Neural crest cell (in vitro differentiated cells): ENCODE measurements around the gene FGFR3. TPM values are rescaled to one million over a fixed set of nuclear protein-coding genes. Genes with fewer than 3 reads are reported as not detected.

Experiments used
- DNase-seq: peaks from one replicate; pipeline ENCODE4 v3.0.0; 2021; ENCODE audit warnings: low read depth, mixed read lengths, low spot score
- H3K27ac Mint-ChIP-seq: one replicate; pipeline ENCODE4 v1.8.0; 2021; ENCODE audit warnings: mild to moderate bottlenecking, mixed read lengths; ENCODE audit not compliant: unreplicated experiment
- H3K27me3 Mint-ChIP-seq: 2 replicates; pipeline ENCODE4 v1.8.0; 2021; ENCODE audit warnings: low read depth, mild to moderate bottlenecking, mixed read lengths
- H3K36me3 Mint-ChIP-seq: 2 replicates; pipeline ENCODE4 v1.8.0; 2021; ENCODE audit warnings: low read depth, mild to moderate bottlenecking, mixed read lengths
- H3K4me1 Mint-ChIP-seq: 2 replicates; pipeline ENCODE4 v1.8.0; 2021; ENCODE audit warnings: mixed read lengths
- H3K4me3 Mint-ChIP-seq: one replicate; pipeline ENCODE4 v1.8.0; 2021; ENCODE audit warnings: mild to moderate bottlenecking, mixed read lengths
- H3K9me3 Mint-ChIP-seq: 2 replicates; pipeline ENCODE4 v1.8.0; 2021; ENCODE audit warnings: mixed read lengths
- total RNA-seq: library from RNA; stranded (reverse); gene quantifications from 2 replicates; pipeline ENCODE4 v1.2.1, GENCODE V29; 2021
- TF ChIP-seq, protein P1 (sequence below): fragments of 200-600 bp; sonication (generic); conservative IDR thresholded peaks from 2 replicates; pipeline ENCODE4 v1.5.0; 2021; ENCODE audit warnings: antibody characterized with exemption, mild to moderate bottlenecking

The FGFR3 gene
- total RNA-seq, 1 donor from 2014 or later, result 48.1 TPM

DNA sequence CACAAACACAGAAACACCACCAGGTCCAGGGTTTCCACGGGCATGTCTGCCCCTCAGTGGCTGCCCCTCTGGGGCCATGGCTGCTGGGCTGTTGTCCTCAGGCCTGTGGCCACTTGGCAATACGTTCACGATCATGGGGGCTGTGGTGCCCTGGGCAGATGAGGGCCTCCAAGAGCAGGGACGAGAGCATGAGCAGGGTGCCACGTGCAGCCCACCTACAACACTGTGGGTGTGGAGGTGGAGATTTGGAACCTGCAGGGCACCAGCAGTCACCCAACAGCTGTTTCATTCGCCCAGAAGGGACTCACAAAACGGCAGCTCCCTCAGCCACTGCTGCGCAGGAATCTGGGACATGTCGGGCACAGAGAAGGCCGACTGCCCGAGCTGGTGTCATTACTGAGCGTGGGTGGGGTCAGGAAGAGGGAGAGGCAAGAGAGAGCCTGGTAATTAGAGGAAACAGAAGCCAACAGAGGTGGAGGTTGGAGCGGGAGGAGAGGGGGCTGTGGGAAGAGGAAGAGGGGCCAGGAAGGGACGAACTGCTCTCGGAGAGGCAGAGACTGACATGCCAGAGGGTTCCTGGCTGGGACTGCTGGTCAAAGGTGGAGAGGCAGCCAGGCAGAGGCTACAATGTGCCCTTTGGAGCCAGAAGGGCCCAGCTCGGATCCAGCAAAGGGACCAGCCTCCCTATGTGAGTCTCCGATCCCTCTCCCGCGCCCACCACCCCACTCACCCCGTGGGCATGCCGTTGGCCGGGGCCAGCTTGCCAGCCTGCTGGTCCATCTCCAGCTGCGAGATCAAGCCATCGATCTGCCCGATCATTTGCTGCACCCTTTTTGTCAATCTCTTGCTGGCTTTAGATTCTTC lies 23.1 kb downstream of the FGFR3 start:
- DNase-seq, result no peak
- H3K9me3 Mint-ChIP-seq, result no peaks in the 10 kb centered on the region
- no peak overlapping the region for H3K27ac Mint-ChIP-seq
- peaks cover 2% of the 10 kb centered on the region for H3K36me3 Mint-ChIP-seq
- TF ChIP-seq, protein P1, sequence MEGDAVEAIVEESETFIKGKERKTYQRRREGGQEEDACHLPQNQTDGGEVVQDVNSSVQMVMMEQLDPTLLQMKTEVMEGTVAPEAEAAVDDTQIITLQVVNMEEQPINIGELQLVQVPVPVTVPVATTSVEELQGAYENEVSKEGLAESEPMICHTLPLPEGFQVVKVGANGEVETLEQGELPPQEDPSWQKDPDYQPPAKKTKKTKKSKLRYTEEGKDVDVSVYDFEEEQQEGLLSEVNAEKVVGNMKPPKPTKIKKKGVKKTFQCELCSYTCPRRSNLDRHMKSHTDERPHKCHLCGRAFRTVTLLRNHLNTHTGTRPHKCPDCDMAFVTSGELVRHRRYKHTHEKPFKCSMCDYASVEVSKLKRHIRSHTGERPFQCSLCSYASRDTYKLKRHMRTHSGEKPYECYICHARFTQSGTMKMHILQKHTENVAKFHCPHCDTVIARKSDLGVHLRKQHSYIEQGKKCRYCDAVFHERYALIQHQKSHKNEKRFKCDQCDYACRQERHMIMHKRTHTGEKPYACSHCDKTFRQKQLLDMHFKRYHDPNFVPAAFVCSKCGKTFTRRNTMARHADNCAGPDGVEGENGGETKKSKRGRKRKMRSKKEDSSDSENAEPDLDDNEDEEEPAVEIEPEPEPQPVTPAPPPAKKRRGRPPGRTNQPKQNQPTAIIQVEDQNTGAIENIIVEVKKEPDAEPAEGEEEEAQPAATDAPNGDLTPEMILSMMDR, result no peak
- no peak overlapping the region for H3K4me3 Mint-ChIP-seq
- no peaks in the 10 kb centered on the region for H3K27me3 Mint-ChIP-seq
- H3K4me1 Mint-ChIP-seq, result no peaks in the 10 kb centered on the region

DNA sequence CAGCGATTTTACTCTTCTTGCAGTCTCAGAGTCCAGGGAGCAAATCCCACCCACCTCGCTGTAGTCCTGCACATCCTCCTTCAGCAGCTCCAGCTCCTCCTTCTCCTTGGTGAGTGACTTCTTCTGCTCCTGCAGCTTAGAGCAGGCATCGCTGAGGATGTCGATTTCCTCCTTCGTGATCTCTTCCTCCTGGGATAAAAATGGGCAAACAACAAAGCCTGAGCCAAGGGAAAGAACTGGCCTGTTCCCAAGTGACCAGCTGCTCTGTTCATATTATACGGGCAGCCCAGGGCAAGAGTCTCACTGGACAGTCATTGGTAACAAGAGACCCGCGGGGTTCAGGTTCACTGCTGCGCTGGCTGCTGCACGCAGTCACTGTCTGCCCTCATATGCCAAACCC lies 26.2 kb downstream of the FGFR3 start:
- Mint-ChIP-seq H3K27me3 (no peaks in the 10 kb centered on the region), H3K27ac (peak overlapping the region; percentile 69), H3K9me3 (no peaks in the 10 kb centered on the region), H3K36me3 (peaks cover 4% of the 10 kb centered on the region), H3K4me1 (no peaks in the 10 kb centered on the region), H3K4me3 (no peak overlapping the region)
- TF ChIP-seq, protein P1, result no peak
- no peak for DNase-seq

- peak overlapping the region; percentile 69 for H3K27ac Mint-ChIP-seq
- TF ChIP-seq, protein P1, result no peak
- no peak for DNase-seq
- H3K9me3 Mint-ChIP-seq, result no peaks in the 10 kb centered on the region
- no peaks in the 10 kb centered on the region for H3K27me3 Mint-ChIP-seq
- H3K4me3 Mint-ChIP-seq, result no peak overlapping the region
- H3K4me1 Mint-ChIP-seq, result no peaks in the 10 kb centered on the region
- H3K36me3 Mint-ChIP-seq, result peaks cover 6% of the 10 kb centered on the region
Measured at GRCh38 chr4:1819816-1820215, 26.7 kb downstream of the FGFR3 start.

- Mint-ChIP-seq H3K4me1 (no peaks in the 10 kb centered on the region), H3K36me3 (peaks cover 17% of the 10 kb centered on the region), H3K4me3 (no peak overlapping the region), H3K27ac (no peak overlapping the region), H3K27me3 (no peaks in the 10 kb centered on the region), H3K9me3 (no peaks in the 10 kb centered on the region)
- TF ChIP-seq, protein P1, result no peak
- DNase-seq, result no peak
Measured at GRCh38 chr4:1821679-1822567, 28.8 kb downstream of the FGFR3 start.

- H3K36me3 Mint-ChIP-seq, result peaks cover 19% of the 10 kb centered on the region
- no peaks in the 10 kb centered on the region for H3K9me3 Mint-ChIP-seq
- no peaks in the 10 kb centered on the region for H3K27me3 Mint-ChIP-seq
- no peaks in the 10 kb centered on the region for H3K4me1 Mint-ChIP-seq
- no peak for DNase-seq
- H3K27ac Mint-ChIP-seq, result no peak overlapping the region
- H3K4me3 Mint-ChIP-seq, result no peak overlapping the region
- TF ChIP-seq, protein P1, result no peak
Measured at GRCh38 chr4:1822568-1823544, 29.8 kb downstream of the FGFR3 start.
